T-helper 2 cell (primary cell): ENCODE data around the gene CCDC54.
"Not testable (repeated sequence)": the region's sequence is repeated elsewhere in the genome, so short reads cannot be mapped to it uniquely, and the experiment has no call there.

ENCODE experiments used
- DNase-seq, 5 experiments: peaks; one replicate each; pipeline versions ENCODE4 v3.0.0 to v3.0.0-alpha.2; 2012 to 2022
- total RNA-seq, 2 donors: gene quantifications; one replicate each; lab custom pipeline; 2026; lab: John Stamatoyannopoulos, UW

The CCDC54 gene
- 0 reads per million in 2 donors for total RNA-seq

DNA sequence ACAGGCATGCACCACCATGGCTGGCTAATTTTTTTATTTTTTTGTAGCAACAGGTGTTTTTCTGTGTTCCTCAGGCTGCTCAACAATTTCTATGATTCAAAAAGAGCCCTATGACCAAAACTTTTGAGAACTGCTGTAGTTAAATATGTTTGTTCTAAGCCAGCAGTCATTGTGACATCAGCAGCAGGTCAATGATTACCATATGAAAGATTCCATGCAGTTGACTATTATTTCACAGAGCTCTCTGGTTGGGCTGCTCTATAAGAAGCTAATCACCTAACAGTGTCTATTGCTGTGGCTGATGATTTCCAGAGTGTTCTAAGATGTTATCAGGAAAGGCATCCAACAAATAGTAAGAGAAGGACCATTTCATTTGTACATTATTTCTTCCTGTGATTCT is at the start of gene CCDC54:
Gene CCDC54 (plus strand): TSS at position 289 of the 400 bp plus-strand sequence. CDS start 149 bp downstream, outside the sequence.
- DNase-seq = no peak

GRCh38 chr3:107328069-107328468 is 49.2 kb upstream of the CCDC54 start:
- no peak for DNase-seq

DNA sequence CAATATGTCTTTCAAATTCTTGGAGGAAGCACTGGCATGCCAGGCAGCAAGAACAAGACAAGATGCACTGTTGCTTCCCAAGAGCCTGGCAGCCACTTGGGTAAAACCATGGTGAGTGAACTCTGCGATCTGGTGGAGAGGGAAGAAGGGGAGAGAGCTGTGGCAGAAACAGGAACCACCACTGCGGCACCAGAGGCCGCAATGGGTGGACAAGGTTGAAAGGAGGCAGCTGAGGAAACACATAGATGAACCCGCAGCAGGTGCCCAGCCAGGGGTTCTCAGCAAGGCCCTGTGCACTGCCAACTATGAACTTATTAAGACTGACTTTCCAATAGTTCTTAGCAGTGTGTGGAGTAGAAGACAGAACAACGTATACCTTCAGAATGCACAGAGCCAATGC is 48.2 kb upstream of the CCDC54 start:
- no peak for DNase-seq

GRCh38 chr3:107339690-107340089 is 37.5 kb upstream of the CCDC54 start:
- DNase-seq = not testable (repeated sequence)

DNA sequence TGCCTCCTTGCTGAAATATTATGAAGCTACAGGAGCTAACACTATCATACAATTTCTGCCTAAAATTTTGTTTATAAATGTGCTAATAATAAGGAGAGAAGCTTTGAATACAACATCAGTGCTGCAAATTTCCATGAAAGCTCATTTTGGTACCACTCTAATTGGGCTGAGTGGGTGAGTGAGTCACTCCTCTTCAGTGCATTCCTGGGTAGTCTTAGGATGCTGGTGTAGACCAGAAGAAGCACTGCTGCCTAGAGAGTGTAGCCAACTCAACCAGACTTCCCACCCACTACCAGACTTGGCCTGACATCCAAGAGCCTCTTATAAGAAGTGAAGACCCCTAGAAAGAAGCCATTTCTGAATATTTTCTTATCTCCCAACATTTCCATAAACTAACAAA is 32.5 kb upstream of the CCDC54 start:
- DNase-seq = no peak

DNA sequence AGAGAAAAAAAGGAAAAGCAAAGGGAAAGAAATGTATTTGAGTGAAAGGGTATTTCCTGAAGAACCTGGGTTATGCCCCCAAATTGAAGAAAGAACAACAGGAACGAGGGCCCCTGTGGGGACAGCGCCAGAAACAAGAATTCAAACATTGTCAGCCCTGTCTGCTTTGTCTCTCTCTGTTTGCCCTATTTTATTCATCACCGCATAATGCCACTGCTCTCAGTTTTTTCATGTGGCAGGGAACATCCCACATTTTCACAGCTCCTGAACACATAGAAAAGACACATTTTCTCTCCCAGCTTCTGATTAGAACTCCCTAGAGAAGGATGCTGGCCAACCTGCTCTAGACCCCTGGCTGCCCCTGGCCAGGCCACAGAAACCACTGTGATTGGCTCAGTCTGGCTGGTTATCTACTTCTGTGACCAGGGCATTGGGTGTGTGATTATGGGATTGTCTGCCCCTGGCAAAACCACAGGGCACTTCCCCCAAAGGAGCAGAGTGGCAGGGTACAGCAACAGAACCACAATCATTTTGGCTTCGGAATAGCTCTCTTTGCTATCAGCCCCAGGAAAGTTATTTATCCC is 31.3 kb upstream of the CCDC54 start:
- DNase-seq = no peak

GRCh38 chr3:107346564-107346963 is 30.7 kb upstream of the CCDC54 start:
- DNase-seq = no peak

- DNase-seq = no peak
Measured at GRCh38 chr3:107347751-107348150, 29.5 kb upstream of the CCDC54 start.

GRCh38 chr3:107356706-107357105 is 20.5 kb upstream of the CCDC54 start:
- no peak for DNase-seq

GRCh38 chr3:107361633-107362032 is 15.6 kb upstream of the CCDC54 start:
- no peak for DNase-seq

GRCh38 chr3:107365051-107365450 is 12.2 kb upstream of the CCDC54 start:
- DNase-seq = no peak

GRCh38 chr3:107366766-107367165 is 10.5 kb upstream of the CCDC54 start:
- no peak for DNase-seq

GRCh38 chr3:107367353-107367752 is 9.9 kb upstream of the CCDC54 start:
- peak in 1 of 5 experiments; percentile 43 for DNase-seq

DNA sequence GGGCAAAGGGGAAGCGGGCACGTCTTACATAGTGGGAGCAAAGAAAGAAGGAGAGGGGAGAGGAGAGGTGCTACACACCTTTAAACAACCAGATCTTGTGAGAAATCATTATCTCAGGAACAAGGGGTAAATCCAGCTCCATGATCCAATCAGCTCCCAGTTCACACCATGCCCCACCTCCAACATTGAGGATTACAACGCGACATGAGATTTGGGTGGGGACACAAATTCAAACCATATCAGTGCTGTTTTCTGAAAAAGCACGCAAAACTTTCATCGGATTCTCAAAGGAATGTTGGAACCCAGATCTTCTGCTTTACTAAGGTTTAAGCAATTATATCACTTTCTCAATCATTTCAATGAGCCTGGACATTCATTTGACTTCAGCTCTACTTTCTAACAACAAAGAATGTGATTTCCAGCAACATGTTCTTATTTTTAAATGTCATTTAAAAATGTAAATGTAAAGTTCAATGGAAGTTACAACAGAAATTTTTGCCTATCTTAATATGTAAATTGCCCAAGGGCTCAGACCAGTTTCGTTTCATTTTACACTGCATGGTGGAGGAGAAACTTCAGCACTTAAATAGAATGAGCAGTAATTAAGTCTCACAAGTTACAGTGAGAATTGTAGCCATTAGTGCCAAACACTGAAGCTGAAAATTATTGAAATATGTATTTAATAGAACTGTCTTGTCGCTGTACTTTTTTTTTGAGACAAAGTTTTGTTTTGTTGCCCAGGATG is 8.4 kb upstream of the CCDC54 start:
- DNase-seq = no peak

- no peak for DNase-seq
Measured at GRCh38 chr3:107369791-107370190, 7.4 kb upstream of the CCDC54 start.

DNA sequence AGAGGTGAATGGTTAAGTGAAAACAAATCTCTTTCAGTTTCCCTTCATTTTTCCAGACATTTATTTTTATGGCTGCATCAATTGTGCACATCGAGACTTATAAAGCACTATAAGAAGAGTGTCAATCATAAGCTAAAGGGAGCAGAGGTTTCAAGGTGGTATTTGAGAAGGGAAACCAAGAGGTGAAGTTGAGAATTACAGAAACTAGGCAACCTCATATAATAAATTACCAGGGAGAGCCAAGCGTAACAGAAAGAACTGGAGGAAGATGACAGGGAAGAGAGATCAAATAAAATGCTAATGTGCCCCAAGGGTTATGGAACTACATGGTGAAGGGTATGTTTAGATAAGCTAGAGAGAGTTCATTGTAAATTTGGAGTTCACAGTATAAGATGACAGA is 6.3 kb upstream of the CCDC54 start:
- no peak for DNase-seq

- no peak for DNase-seq
Measured at GRCh38 chr3:107372506-107372905, 4.7 kb upstream of the CCDC54 start.

DNA sequence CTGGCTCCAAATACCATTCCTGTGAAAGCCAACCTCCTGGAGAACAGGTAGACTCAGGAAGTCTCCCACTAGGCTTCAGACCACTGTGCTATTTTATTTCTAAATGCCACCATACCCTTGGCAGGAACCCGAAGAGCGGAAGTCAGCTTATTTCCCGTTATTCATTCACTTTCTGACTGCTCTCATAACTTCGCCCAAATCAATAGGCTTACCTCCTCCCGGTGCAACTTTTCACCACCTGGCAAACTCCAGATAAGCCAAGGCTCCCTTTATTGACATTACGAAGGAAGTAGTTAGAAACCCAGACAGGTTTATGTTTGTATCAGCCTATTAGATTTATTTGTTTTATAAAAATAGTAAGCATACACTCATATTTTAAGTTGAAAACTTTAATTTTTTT is 3.3 kb upstream of the CCDC54 start:
- DNase-seq = no peak

DNA sequence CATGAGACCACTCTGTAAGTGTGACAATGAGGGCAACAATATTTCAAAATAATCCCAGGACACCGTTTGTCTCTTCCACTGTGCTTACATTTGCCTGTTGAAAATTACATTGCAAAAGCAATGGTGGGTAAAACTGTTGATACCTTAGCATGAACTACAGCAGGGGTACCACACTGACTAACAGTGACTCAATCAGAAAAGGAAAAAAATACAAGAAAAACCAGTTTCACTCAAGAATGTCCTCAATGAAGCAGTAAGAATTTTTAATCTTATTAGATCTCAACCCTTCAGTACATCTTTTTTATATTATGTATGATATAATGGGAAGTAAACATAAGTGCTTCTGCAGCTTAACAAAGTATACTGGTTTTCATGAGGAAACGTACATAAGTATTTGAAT is 1.6 kb upstream of the CCDC54 start:
- DNase-seq = no peak

DNA sequence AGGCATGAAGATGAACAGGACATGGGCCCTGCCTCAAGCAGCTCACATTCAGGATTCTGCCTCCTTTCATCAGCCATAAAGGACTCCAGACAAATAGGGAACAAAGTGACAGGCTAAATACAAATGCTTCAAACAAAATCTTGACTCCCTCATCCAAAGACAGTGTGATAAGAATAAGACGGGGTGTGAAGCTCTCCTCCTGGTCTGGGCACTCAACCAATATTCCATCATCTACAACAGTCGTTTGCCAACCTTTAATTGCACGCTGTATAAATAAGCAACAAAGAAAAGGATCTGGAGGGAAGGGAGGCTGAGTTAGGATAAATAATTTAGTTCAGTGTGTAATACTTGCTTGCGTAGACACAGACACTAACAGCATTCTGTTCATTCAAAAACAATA is 5.4 kb downstream of the CCDC54 start:
- no peak for DNase-seq

DNA sequence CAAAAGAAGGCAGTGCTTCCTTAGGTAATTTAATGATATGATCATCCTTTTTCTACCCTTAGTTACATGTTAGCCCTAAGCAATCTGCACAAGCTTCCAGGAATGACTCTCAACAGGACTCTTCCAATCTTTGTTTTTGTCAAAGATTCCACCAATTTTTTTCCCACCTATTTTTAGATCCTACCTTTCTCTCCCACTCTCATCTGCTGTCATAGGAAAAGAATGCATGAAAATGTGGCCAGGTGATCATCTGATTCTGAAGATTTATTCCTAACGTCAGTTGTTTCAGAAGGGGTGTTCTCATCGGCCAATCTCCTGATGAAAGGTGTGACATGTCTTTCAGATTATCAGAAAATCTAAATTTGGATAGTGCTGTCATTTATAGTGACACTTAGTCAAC is 7.2 kb downstream of the CCDC54 start:
- DNase-seq = no peak

- DNase-seq = no peak
Measured at GRCh38 chr3:107384907-107385306, 7.7 kb downstream of the CCDC54 start.

- DNase-seq = no peak
Measured at GRCh38 chr3:107387555-107387954, 10.3 kb downstream of the CCDC54 start.

- DNase-seq = no peak
Measured at GRCh38 chr3:107392549-107393165, 15.4 kb downstream of the CCDC54 start.
